IMR-90 (cell line): ENCODE data around the gene FARP1. TPM values are rescaled to one million over a fixed set of nuclear protein-coding genes. Genes with fewer than 3 reads are reported as not detected.

Experiments
- ATAC-seq: fragments of 200-7000 bp; cut with Tn5 transposase; 2 replicates; pipeline ENCODE4 v1.9.1; 2020; ENCODE audit warnings: low read depth, mild to moderate bottlenecking, moderate library complexity
- BruUV-seq: library from RNA; stranded (reverse); fragments of 400-500 nt; replicated peaks from 2 replicates; lab custom pipeline; 2021; lab: Mats Ljungman, UMichigan
- CTCF ChIA-PET: fragments of 300-600 bp; formaldehyde crosslinking; extraction: SDS; loops from one replicate; lab custom pipeline; 2021; ENCODE audit warnings: antibody characterized with exemption; lab: Yijun Ruan, JAX
- POLR2A ChIA-PET: fragments of 300-600 bp; sonication (Branson Sonifier 250); formaldehyde crosslinking; loops from one replicate; lab custom pipeline; 2022; ENCODE audit warnings: antibody characterized with exemption; ENCODE audit not compliant: unreplicated experiment; lab: Charles Lee
- DNase-seq: peaks from one replicate; pipeline ENCODE4 v3.0.0; 2013
- H2AFZ ChIP-seq: replicated peaks from 2 replicates; pipeline ENCODE3; 2013; ENCODE audit warnings: low read length, mild to moderate bottlenecking; ENCODE audit not compliant: poor library complexity
- H2AK5ac ChIP-seq: 2 replicates; pipeline ENCODE4 v1.6.1; 2013; ENCODE audit warnings: low read depth, low read length, inconsistent platforms
- H2AK9ac ChIP-seq: replicated peaks from 2 replicates; pipeline ENCODE3; 2013; ENCODE audit warnings: mild to moderate bottlenecking, low read depth, low read length, moderate library complexity; ENCODE audit not compliant: poor library complexity
- H2BK120ac ChIP-seq: 2 replicates; pipeline ENCODE4 v1.6.1; 2013; ENCODE audit warnings: low read depth, low read length, inconsistent platforms
- H2BK15ac ChIP-seq: 3 replicates; pipeline ENCODE4 v1.6.1; 2013; ENCODE audit warnings: low read depth, low read length, inconsistent platforms
- H2BK20ac ChIP-seq: 2 replicates; pipeline ENCODE4 v1.6.1; 2013; ENCODE audit warnings: low read depth, mild to moderate bottlenecking, inconsistent platforms, low read length, moderate library complexity
- H2BK5ac ChIP-seq: 2 replicates; pipeline ENCODE4 v1.6.1; 2013; ENCODE audit warnings: mild to moderate bottlenecking, low read depth, low read length, inconsistent platforms; ENCODE audit not compliant: poor library complexity, severe bottlenecking
- H3K14ac ChIP-seq: replicated peaks from 2 replicates; pipeline ENCODE4 v1.6.1; 2013; ENCODE audit warnings: low read depth, low read length, inconsistent platforms
- H3K18ac ChIP-seq: 2 replicates; pipeline ENCODE4 v1.6.1; 2013; ENCODE audit warnings: low read depth, low read length, control low read depth
- H3K23ac ChIP-seq: 2 replicates; pipeline ENCODE4 v1.6.1; 2013; ENCODE audit warnings: low read depth, low read length, inconsistent platforms
- H3K27ac ChIP-seq: 2 replicates; pipeline ENCODE4 v1.5.1; 2013; ENCODE audit warnings: mild to moderate bottlenecking, control low read depth, low read length; ENCODE audit not compliant: insufficient read depth
- H3K27me3 ChIP-seq: 2 replicates; pipeline ENCODE4 v1.6.1; 2013; ENCODE audit warnings: low read length; ENCODE audit not compliant: control insufficient read depth, insufficient read depth
- H3K36me3 ChIP-seq: 2 replicates; pipeline ENCODE4 v1.6.1; 2013; ENCODE audit warnings: low read length, mixed read lengths; ENCODE audit not compliant: control insufficient read depth, insufficient read depth
- H3K4ac ChIP-seq: 2 replicates; pipeline ENCODE4 v1.6.1; 2013; ENCODE audit warnings: low read depth, low read length, inconsistent platforms
- H3K4me1 ChIP-seq: 2 replicates; pipeline ENCODE4 v1.6.1; 2013; ENCODE audit warnings: low read length, mixed read lengths; ENCODE audit not compliant: control insufficient read depth, insufficient read depth
- H3K4me2 ChIP-seq: 2 replicates; pipeline ENCODE4 v1.6.1; 2013; ENCODE audit warnings: low read depth, mild to moderate bottlenecking, control low read depth, low read length, moderate library complexity
- H3K4me3 ChIP-seq: 2 replicates; pipeline ENCODE4 v1.5.1; 2013; ENCODE audit warnings: low read depth, mild to moderate bottlenecking, control low read depth, low read length, moderate library complexity; ENCODE audit not compliant: insufficient read depth
- H3K56ac ChIP-seq: 2 replicates; pipeline ENCODE4 v1.6.1; 2013; ENCODE audit warnings: low read length, inconsistent platforms; ENCODE audit not compliant: insufficient read depth; ENCODE audit errors: extremely low read depth
- H3K79me1 ChIP-seq, 2 experiments: 2 replicates each; pipeline ENCODE4 v1.6.1; 2013; ENCODE audit warnings: low read length in 2 of 2, inconsistent platforms in 1 of 2, low read depth in 1 of 2
- H3K9ac ChIP-seq: 2 replicates; pipeline ENCODE4 v1.6.1; 2013; ENCODE audit warnings: low read depth, low read length, control low read depth
- H3K9me1 ChIP-seq: 2 replicates; pipeline ENCODE4 v1.6.1; 2013; ENCODE audit warnings: low read length, inconsistent platforms; ENCODE audit not compliant: insufficient read depth
- H3K9me3 ChIP-seq: 2 replicates; pipeline ENCODE4 v1.6.1; 2013; ENCODE audit warnings: low read length; ENCODE audit not compliant: control insufficient read depth, insufficient read depth
- H4K20me1 ChIP-seq: 2 replicates; pipeline ENCODE4 v1.6.1; 2013; ENCODE audit warnings: low read length, inconsistent platforms; ENCODE audit not compliant: insufficient read depth
- H4K5ac ChIP-seq: 2 replicates; pipeline ENCODE4 v1.6.1; 2013; ENCODE audit warnings: mild to moderate bottlenecking, low read depth, low read length, control low read depth
- H4K8ac ChIP-seq, 2 experiments: 2 replicates each; pipeline ENCODE4 v1.6.1; 2013; ENCODE audit warnings: low read depth in 2 of 2, low read length in 2 of 2, control low read depth in 1 of 2, inconsistent platforms in 1 of 2
- H4K91ac ChIP-seq: 2 replicates; pipeline ENCODE4 v1.6.1; 2013; ENCODE audit warnings: low read depth, low read length, inconsistent platforms; ENCODE audit not compliant: insufficient read depth
- RCOR1 ChIP-seq: IDR thresholded peaks from 2 replicates; pipeline ENCODE4 v1.6.1; 2012; ENCODE audit warnings: mild to moderate bottlenecking, low read length, improper control_type of control experiment; ENCODE audit not compliant: insufficient replicate concordance
- WGBS, 2 experiments: methylation state at CpG; one replicate each; pipeline versions ENCODE4 v1.1.5 to v1.1.7; 2013; ENCODE audit warnings: missing lambda C conversion rate in 2 of 2; ENCODE audit not compliant: insufficient read length in 1 of 2; ENCODE audit errors: extremely low coverage in 2 of 2; 5-methylcytosine and 5-hydroxymethylcytosine counted together
- dilution Hi-C: fragments of 300-500 bp; cut with HindIII; formaldehyde crosslinking; loops from one replicate; pipeline ENCODE4 v1.14.3; 2018; ENCODE audit warnings: low sequenced_read_pairs; ENCODE audit not compliant: unreplicated experiment
- in situ Hi-C: fragments of 300-500 bp; cut with MboI; formaldehyde crosslinking; loops from 3 replicates; pipeline ENCODE4 v1.14.3; 2019; ENCODE audit warnings: low sequenced_read_pairs, inconsistent platforms, mixed read lengths
- intact Hi-C: fragments of 100-400 bp; cut with micrococcal nuclease; formaldehyde crosslinking; loops from 2 replicates; pipeline ENCODE4 v1.10.0; 2022
- polyA plus RNA-seq, 3 experiments: library from polyadenylated mRNA; depleted of rRNA; stranded (reverse); fragments of >200 nt; gene quantifications; 2 replicates each; pipeline ENCODE4 v1.2.3, GENCODE V29; 2012; ENCODE audit warnings: low replicate concordance in 1 of 3
- total RNA-seq: library from RNA; depleted of rRNA; stranded (reverse); fragments of >200 nt; gene quantifications from 2 replicates; pipeline ENCODE4 v1.2.3, GENCODE V29; 2012

FARP1 gene
- total and polyA plus RNA-seq, 2 of the 4 experiments (the other 2 are of a cell fraction), result 39.6 to 57.0 TPM

DNA sequence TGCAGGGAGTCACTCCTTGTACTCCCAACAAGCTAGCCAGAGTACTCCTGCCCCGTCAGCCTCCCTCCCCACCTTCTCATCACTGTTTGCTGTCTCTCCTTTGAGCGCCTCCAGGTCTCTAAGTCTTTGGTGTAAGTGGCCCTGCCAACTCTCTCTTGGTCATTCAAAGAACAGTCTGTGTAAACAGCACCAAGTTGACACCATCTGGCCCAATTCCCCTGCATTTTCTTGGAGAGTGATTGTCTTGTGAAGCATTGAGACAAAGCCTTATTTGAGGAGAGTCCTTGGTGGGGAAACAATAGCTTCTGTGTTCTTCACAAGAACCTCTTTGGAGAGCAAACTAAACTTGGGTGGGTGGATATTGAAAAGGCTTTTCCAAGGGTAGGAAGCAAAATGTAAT lies 148.8 kb downstream of the FARP1 start:
- no CpG with 5 or more reads among the region's 2 CpGs for WGBS, 2 experiments
- no peak overlapping the region for H4K91ac ChIP-seq
- DNase-seq (no peak), ATAC-seq (no peak)
- H3K4ac ChIP-seq, result no peak overlapping the region; the same call in 1 of the 2 replicates
- H3K27me3 ChIP-seq, result no peaks in the 10 kb centered on the region
- no peak overlapping the region for H2BK15ac ChIP-seq
- H3K9me3 ChIP-seq, result no peaks in the 10 kb centered on the region
- H3K9me1 ChIP-seq, result peaks cover 31% of the 10 kb centered on the region
- H3K18ac ChIP-seq, result no peak overlapping the region
- TF ChIP-seq RCOR1, result no peak
- CTCF ChIA-PET, result no interaction called here
- no peak overlapping the region for H2BK20ac ChIP-seq
- H4K20me1 ChIP-seq, result peaks cover 4% of the 10 kb centered on the region; the same call in 1 of the 2 replicates
- no TSS peak for BruUV-seq
- no peak overlapping the region for H3K23ac ChIP-seq
- H2AFZ ChIP-seq, result no peak overlapping the region
- no peak overlapping the region for H3K4me2 ChIP-seq
- H3K27ac ChIP-seq, result no peak overlapping the region
- H3K36me3 ChIP-seq, result peaks cover 7% of the 10 kb centered on the region
- H3K4me3 ChIP-seq, result no peak overlapping the region
- no peak overlapping the region for H3K56ac ChIP-seq
- intact Hi-C loops (no loop called here), in situ Hi-C loops (no loop called here), dilution Hi-C loops (no loop called here)
- no peak overlapping the region for H4K8ac ChIP-seq
- H3K14ac ChIP-seq, result no peak overlapping the region
- no peak overlapping the region for H2AK9ac ChIP-seq
- H3K4me1 ChIP-seq, result peaks cover 17% of the 10 kb centered on the region
- no peak overlapping the region for H2AK5ac ChIP-seq
- H3K9ac ChIP-seq, result no peak overlapping the region
- no peak overlapping the region for H2BK5ac ChIP-seq
- no peak overlapping the region for H2BK120ac ChIP-seq
- peaks cover 51 to 84% of the 10 kb centered on the region in 2 experiments for H3K79me1 ChIP-seq
- no peak overlapping the region for H4K5ac ChIP-seq
- POLR2A ChIA-PET, result no interaction called here
